Stimulated activated CD8-positive, alpha-beta memory T cell treated with anti-CD3 and anti-CD28 coated beads, Interleukin-4, amount 100 ng/mL, for 1 hour (primary cell): ENCODE results near the gene ADGRA1.
"Not testable (repeated sequence)": the region's sequence is repeated elsewhere in the genome, so short reads cannot be mapped to it uniquely, and the experiment has no call there.

Experiments
- DNase-seq, 2 donors: peaks; one replicate each; pipeline ENCODE4 v3.0.0-alpha.2; 2020; ENCODE audit warnings: low read depth in 2 of 2, low spot score in 1 of 2

ADGRA1 gene

GRCh38 chr10:133110609-133111275 lies 23.0 kb downstream of the ADGRA1 start:
- DNase-seq = no peak

- not testable (repeated sequence) for DNase-seq
Observed at GRCh38 chr10:133111640-133112039, 23.9 kb downstream of the ADGRA1 start.

GRCh38 chr10:133113146-133113830 lies 25.6 kb downstream of the ADGRA1 start:
- no peak for DNase-seq

GRCh38 chr10:133113847-133114246 lies 26.1 kb downstream of the ADGRA1 start:
- DNase-seq = no peak

- DNase-seq = no peak
Observed at GRCh38 chr10:133114251-133114650, 26.5 kb downstream of the ADGRA1 start.

- no peak for DNase-seq
Observed at GRCh38 chr10:133114726-133115452, 27.2 kb downstream of the ADGRA1 start.

GRCh38 chr10:133115453-133115842 lies 27.7 kb downstream of the ADGRA1 start:
- no peak for DNase-seq

- no peak for DNase-seq
Observed at GRCh38 chr10:133115976-133116375, 28.3 kb downstream of the ADGRA1 start.

GRCh38 chr10:133116455-133116854 lies 28.7 kb downstream of the ADGRA1 start:
- DNase-seq = no peak

- no peak for DNase-seq
Observed at GRCh38 chr10:133117036-133117687, 29.4 kb downstream of the ADGRA1 start.

- DNase-seq = no peak
Observed at GRCh38 chr10:133117688-133118071, 30.0 kb downstream of the ADGRA1 start.

- no peak for DNase-seq
Observed at GRCh38 chr10:133121479-133121878, 33.8 kb downstream of the ADGRA1 start.

- no peak for DNase-seq
Observed at GRCh38 chr10:133122171-133122935, 34.6 kb downstream of the ADGRA1 start.

GRCh38 chr10:133123050-133123745 lies 35.5 kb downstream of the ADGRA1 start:
- DNase-seq = no peak

GRCh38 chr10:133123746-133124356 lies 36.1 kb downstream of the ADGRA1 start:
- DNase-seq = no peak

- no peak for DNase-seq
Observed at GRCh38 chr10:133124357-133125211, 36.9 kb downstream of the ADGRA1 start.

GRCh38 chr10:133125901-133126300 lies 38.2 kb downstream of the ADGRA1 start:
- no peak for DNase-seq

- DNase-seq = no peak
Observed at GRCh38 chr10:133126431-133127290, 38.9 kb downstream of the ADGRA1 start.
